Measurements from ENCODE around the gene TMEM72. TPM values are rescaled to one million over a fixed set of nuclear protein-coding genes. Genes with fewer than 3 reads are reported as not detected.

TMEM72 gene
- total and polyA plus RNA-seq, 5 donors, result 0.14 to 0.71 (median 0.26) TPM; not detected in 1

DNA sequence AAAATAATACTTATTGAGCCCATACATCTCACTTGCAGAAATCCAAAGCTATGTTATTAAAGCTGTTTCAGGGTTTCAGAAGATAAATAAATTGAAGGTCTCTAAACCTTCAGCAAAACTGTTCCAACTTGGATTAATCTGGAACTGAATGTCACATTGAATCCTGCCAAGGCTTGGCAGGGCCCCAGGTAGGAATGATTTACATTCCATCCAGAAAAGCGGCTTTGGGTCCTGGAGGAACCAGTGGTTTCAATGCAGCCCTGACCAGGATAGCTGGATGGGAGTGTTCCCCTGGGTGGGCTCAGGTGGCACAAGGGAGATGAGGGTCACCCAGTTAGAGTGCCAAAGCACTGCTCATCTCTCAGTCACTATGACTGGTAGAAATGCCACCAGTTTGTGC is 37.0 kb upstream of the TMEM72 start:
- whole genome bisulfite sequencing, result 28% methylated on average over 1 of the region's 1 CpG
- H3K4me3 ChIP-seq (ENCODE audit: low read length), result no peak overlapping the region
- H3K27me3 ChIP-seq (ENCODE audit: control insufficient read depth, insufficient read depth), result no peaks in the 10 kb centered on the region
- intact Hi-C loops (cut with DNase I), result loop anchor here in 1 of 4 donors (10.0 kb wide), 1 partner anchor 101 kb away; the partner anchor contains the start of gene DEPP1
- no peaks in the 10 kb centered on the region for H3K9me3 ChIP-seq (ENCODE audit: control insufficient read depth, low read length)
- peaks cover 8% of the 10 kb centered on the region for H3K4me1 ChIP-seq (ENCODE audit: control insufficient read depth, insufficient read depth, low read length)
- DNase-seq (peak in 2 of 3 donors; percentile 47 to 77), ATAC-seq (peak in 1 of 2 donors; percentile 10)
- no peak overlapping the region for H3K27ac ChIP-seq (ENCODE audit: low read length)

- 4% methylated on average over 29 of the region's 29 CpGs for WGBS
- intact Hi-C loops (cut with DNase I), result loop anchor here in 1 of 4 donors (10.0 kb wide), 1 partner anchor 96 kb away; the partner anchor contains the start of gene DEPP1
- Histone ChIP-seq H3K27me3 (ENCODE audit: control insufficient read depth, insufficient read depth) (no peaks in the 10 kb centered on the region), H3K4me1 (ENCODE audit: control insufficient read depth, insufficient read depth, low read length) (peaks cover 5% of the 10 kb centered on the region), H3K9me3 (ENCODE audit: control insufficient read depth, low read length) (no peaks in the 10 kb centered on the region), H3K4me3 (ENCODE audit: low read length) (peak overlapping the region; percentile 45), H3K27ac (ENCODE audit: low read length) (peak overlapping the region; percentile 3)
- peak; percentile 90 to 93 for ATAC-seq
- DNase-seq, result peak; percentile 89 to 96 (median 96)
Observed at GRCh38 chr10:44878706-44879530, 32.2 kb upstream of the TMEM72 start.

- ATAC-seq (peak; percentile 20 to 26), DNase-seq (peak in 2 of 3 donors; percentile 35 to 71)
- no peaks in the 10 kb centered on the region for H3K9me3 ChIP-seq (ENCODE audit: control insufficient read depth, low read length)
- H3K27ac ChIP-seq (ENCODE audit: low read length), result no peak overlapping the region
- WGBS, result 31% methylated on average over 14 of the region's 14 CpGs
- peak overlapping the region; percentile 45 for H3K4me3 ChIP-seq (ENCODE audit: low read length)
- peaks cover 1% of the 10 kb centered on the region for H3K4me1 ChIP-seq (ENCODE audit: control insufficient read depth, insufficient read depth, low read length)
- H3K27me3 ChIP-seq (ENCODE audit: control insufficient read depth, insufficient read depth), result no peaks in the 10 kb centered on the region
- intact Hi-C loops (cut with DNase I), result loop anchor here in 1 of 4 donors (10.0 kb wide), 1 partner anchor 95 kb away; the partner anchor contains the start of gene DEPP1
Observed at GRCh38 chr10:44879531-44879899, 31.6 kb upstream of the TMEM72 start.

DNA sequence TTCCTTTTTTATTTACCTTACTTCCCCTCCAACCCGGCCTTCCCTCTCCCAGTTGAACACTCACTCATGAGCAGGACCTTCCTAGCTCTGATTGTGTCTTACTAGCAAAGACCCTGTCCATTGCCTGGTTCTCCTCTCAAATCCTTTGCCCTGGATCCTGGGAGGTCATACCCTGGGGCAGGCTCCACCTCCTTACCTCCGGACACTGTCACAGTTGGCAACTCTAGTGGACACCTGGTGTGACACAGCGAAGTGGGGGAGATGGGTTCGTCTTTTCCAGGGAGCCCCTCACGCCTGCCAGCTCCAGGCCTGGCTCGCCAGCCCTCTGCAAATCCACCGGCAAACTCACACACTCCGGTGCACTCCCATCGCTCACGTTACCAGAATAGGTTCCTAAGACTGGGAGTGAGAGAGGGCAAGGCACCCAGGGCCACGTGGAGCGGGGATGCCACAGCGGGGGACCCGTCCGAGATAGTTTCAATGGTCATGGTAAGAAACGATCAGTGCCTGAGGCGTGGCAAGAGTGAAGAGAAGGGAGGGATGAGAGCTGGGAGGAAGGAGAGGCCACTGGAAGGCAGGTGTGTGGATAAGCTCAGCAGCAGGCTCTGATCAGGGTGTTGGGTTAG is 30.9 kb upstream of the TMEM72 start:
- WGBS, result 93% methylated on average over 17 of the region's 17 CpGs
- no peak overlapping the region for H3K4me3 ChIP-seq (ENCODE audit: low read length)
- H3K27ac ChIP-seq (ENCODE audit: low read length), result no peak overlapping the region
- H3K4me1 ChIP-seq (ENCODE audit: control insufficient read depth, insufficient read depth, low read length), result no peaks in the 10 kb centered on the region
- no peaks in the 10 kb centered on the region for H3K9me3 ChIP-seq (ENCODE audit: control insufficient read depth, low read length)
- no peaks in the 10 kb centered on the region for H3K27me3 ChIP-seq (ENCODE audit: control insufficient read depth, insufficient read depth)
- intact Hi-C loops (cut with DNase I), result no loop called here
- DNase-seq, result no peak
- no peak for ATAC-seq

- Histone ChIP-seq H3K27ac (ENCODE audit: low read length) (no peak overlapping the region), H3K4me3 (ENCODE audit: low read length) (no peak overlapping the region), H3K27me3 (ENCODE audit: control insufficient read depth, insufficient read depth) (no peaks in the 10 kb centered on the region), H3K4me1 (ENCODE audit: control insufficient read depth, insufficient read depth, low read length) (no peaks in the 10 kb centered on the region), H3K9me3 (ENCODE audit: control insufficient read depth, low read length) (no peaks in the 10 kb centered on the region)
- intact Hi-C loops (cut with DNase I), result no loop called here
- no peak for ATAC-seq
- no peak for DNase-seq
- 71% methylated on average over 7 of the region's 7 CpGs for WGBS
Observed at GRCh38 chr10:44881649-44882048, 29.5 kb upstream of the TMEM72 start.

- no peak overlapping the region for H3K4me3 ChIP-seq (ENCODE audit: low read length)
- no peaks in the 10 kb centered on the region for H3K27me3 ChIP-seq (ENCODE audit: control insufficient read depth, insufficient read depth)
- H3K27ac ChIP-seq (ENCODE audit: low read length), result no peak overlapping the region
- WGBS, result 58% methylated on average over 6 of the region's 6 CpGs
- ATAC-seq (no peak), DNase-seq (no peak)
- intact Hi-C loops (cut with DNase I), result no loop called here
- H3K4me1 ChIP-seq (ENCODE audit: control insufficient read depth, insufficient read depth, low read length), result no peaks in the 10 kb centered on the region
- H3K9me3 ChIP-seq (ENCODE audit: control insufficient read depth, low read length), result no peaks in the 10 kb centered on the region
Observed at GRCh38 chr10:44882166-44882720, 28.9 kb upstream of the TMEM72 start.

DNA sequence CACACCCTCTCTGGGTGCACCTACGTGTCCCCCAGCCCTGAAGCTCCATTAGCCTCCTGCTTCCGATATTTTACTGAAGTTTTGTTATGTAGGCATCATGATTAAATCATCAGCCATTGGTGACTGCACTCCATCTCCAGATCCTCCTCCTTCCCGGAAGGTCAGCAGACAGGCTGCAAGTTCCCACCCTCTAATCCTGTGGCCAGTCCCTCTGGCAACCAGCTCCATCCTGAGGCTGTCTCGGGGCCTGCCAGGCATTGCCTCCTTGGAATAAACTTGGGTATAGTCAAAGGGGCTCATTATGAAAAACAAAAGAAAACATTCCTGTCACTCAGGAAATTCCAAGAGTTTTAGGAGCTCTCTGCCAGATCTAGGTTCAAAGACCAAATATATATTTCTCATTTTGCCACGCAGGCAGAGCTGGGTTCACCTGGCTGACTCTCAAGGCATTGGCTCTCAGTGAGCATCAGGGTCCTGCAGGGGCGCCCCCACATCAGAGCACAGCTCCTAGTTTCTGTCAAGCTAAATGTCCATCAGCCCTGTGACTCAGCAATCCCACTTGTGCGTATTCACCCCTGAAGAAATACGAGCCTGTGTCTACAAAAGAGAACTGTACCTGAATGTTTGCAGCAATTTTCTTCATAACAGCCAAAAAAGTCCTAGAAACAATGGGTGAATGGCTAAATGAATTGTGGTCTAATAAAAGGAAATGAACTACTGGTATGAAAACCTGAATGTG is 27.4 kb upstream of the TMEM72 start:
- no peak overlapping the region for H3K27ac ChIP-seq (ENCODE audit: low read length)
- no peaks in the 10 kb centered on the region for H3K9me3 ChIP-seq (ENCODE audit: control insufficient read depth, low read length)
- H3K4me1 ChIP-seq (ENCODE audit: control insufficient read depth, insufficient read depth, low read length), result no peaks in the 10 kb centered on the region
- no peak for DNase-seq
- intact Hi-C loops (cut with DNase I), result no loop called here
- H3K4me3 ChIP-seq (ENCODE audit: low read length), result no peak overlapping the region
- H3K27me3 ChIP-seq (ENCODE audit: control insufficient read depth, insufficient read depth), result no peaks in the 10 kb centered on the region
- 78% methylated on average over 8 of the region's 8 CpGs for WGBS
- no peak for ATAC-seq

DNA sequence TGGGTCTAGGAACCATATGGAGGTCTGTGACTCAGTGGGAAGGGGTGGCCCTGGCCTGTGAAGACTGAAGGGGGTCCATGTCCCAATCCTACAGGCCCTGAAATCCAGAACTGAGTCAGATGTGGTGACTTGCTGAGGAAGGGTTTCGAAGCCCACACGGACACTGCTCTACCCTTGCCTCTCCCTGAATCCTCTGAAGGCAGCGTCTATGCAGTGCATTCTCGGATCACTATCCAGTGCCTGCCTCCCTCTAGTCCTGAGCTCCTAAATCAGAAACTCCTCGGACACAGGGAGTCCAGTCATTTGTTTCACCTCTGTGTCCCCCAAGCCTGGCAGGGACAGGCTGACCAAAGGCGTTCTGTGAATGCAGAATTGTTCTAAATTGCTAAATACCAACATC is 25.4 kb upstream of the TMEM72 start:
- no peak overlapping the region for H3K27ac ChIP-seq (ENCODE audit: low read length)
- no peak for DNase-seq
- ATAC-seq, result no peak
- intact Hi-C loops (cut with DNase I), result no loop called here
- H3K27me3 ChIP-seq (ENCODE audit: control insufficient read depth, insufficient read depth), result no peaks in the 10 kb centered on the region
- H3K4me1 ChIP-seq (ENCODE audit: control insufficient read depth, insufficient read depth, low read length), result no peaks in the 10 kb centered on the region
- 94% methylated on average over 6 of the region's 6 CpGs for WGBS
- H3K9me3 ChIP-seq (ENCODE audit: control insufficient read depth, low read length), result no peaks in the 10 kb centered on the region
- no peak overlapping the region for H3K4me3 ChIP-seq (ENCODE audit: low read length)

DNA sequence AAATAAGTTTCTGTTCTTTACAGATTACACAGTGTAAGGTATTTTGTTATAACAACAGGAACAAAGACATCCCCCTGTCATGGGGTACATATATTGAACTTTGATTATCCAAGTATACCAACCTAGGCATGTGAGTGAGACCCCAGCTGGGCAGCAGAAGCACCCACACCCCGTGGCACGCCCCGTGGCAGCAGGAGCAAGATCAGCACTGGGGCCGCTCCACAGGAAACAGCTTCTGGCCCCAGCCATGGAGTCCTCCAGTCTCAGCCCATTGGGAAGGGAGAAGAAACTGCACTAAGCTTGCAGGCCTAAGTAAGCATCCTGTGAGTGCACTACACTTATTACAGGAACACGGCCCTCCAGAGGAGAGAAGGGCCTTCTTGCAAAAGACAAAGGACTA is 24.2 kb upstream of the TMEM72 start:
- Histone ChIP-seq H3K4me3 (ENCODE audit: low read length) (no peak overlapping the region), H3K27me3 (ENCODE audit: control insufficient read depth, insufficient read depth) (no peaks in the 10 kb centered on the region), H3K4me1 (ENCODE audit: control insufficient read depth, insufficient read depth, low read length) (no peaks in the 10 kb centered on the region), H3K9me3 (ENCODE audit: control insufficient read depth, low read length) (no peaks in the 10 kb centered on the region), H3K27ac (ENCODE audit: low read length) (no peak overlapping the region)
- ATAC-seq (no peak), DNase-seq (no peak)
- 94% methylated on average over 5 of the region's 5 CpGs for WGBS
- intact Hi-C loops (cut with DNase I), result no loop called here

DNA sequence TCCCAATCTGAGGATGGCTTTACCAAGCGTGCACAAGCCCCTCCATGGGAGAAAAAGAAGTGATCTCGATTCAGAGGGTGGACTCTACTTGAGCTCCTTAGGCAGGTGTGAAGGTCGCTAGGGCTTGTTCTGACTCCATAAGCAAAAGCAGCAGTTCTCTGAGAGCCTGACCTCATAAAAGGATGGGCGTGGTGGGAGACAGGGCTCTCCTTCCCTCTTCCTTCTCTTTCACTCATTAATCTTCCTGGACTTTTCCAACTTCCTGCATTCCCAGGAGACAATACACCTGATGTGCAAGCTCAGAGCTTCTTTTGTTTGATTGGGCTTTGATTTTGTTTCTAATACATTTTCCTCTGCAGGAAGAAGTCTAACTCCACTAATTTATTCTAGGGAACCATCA is 22.3 kb upstream of the TMEM72 start:
- no peak for DNase-seq
- no peaks in the 10 kb centered on the region for H3K4me1 ChIP-seq (ENCODE audit: control insufficient read depth, insufficient read depth, low read length)
- intact Hi-C loops (cut with DNase I), result no loop called here
- WGBS, result 87% methylated on average over 4 of the region's 4 CpGs
- no peak for ATAC-seq
- no peak overlapping the region for H3K4me3 ChIP-seq (ENCODE audit: low read length)
- H3K27me3 ChIP-seq (ENCODE audit: control insufficient read depth, insufficient read depth), result no peaks in the 10 kb centered on the region
- H3K27ac ChIP-seq (ENCODE audit: low read length), result no peak overlapping the region
- H3K9me3 ChIP-seq (ENCODE audit: control insufficient read depth, low read length), result no peaks in the 10 kb centered on the region

Measured in right cardiac atrium (tissue), 5 donors.